ENCODE results near the gene QRFP. TPM values are rescaled to one million over a fixed set of nuclear protein-coding genes. Genes with fewer than 3 reads are reported as not detected.

Gene QRFP
- total and polyA plus RNA-seq, 4 donors: 0.05 TPM; not detected in 3

DNA sequence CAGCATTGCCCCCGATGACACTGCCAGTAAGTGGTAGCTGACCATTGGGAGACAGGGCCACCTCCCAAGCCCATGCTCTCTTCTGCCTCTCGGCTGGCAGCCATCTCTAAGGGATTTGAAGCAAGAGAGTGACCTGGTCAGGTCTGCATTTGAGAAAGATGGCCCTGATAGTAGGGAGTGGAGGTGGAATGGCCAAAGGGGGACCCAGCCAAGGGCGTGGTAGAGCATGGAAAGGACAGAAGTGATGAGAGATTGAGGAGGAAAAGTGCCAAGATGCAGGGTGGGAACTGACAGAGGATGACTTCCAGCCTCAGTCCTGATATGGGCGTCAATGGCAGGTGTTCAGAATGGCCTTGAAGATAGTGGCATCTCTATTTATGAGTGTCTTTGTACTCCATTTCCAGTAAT lies 52.6 kb downstream of the QRFP start:
- peaks cover 0 to 8% (median 5%) of the 10 kb centered on the region in 4 donors for H3K4me1 ChIP-seq (ENCODE audit: control insufficient read depth in 4 of 4, insufficient read depth in 4 of 4, low read length in 3 of 4)
- H3K9me3 ChIP-seq (ENCODE audit: control insufficient read depth in 4 of 4, low read length in 3 of 4): no peaks in the 10 kb centered on the region
- no peak overlapping the region for H3K4me3 ChIP-seq (ENCODE audit: low read depth in 1 of 3, low read length in 3 of 3)

DNA sequence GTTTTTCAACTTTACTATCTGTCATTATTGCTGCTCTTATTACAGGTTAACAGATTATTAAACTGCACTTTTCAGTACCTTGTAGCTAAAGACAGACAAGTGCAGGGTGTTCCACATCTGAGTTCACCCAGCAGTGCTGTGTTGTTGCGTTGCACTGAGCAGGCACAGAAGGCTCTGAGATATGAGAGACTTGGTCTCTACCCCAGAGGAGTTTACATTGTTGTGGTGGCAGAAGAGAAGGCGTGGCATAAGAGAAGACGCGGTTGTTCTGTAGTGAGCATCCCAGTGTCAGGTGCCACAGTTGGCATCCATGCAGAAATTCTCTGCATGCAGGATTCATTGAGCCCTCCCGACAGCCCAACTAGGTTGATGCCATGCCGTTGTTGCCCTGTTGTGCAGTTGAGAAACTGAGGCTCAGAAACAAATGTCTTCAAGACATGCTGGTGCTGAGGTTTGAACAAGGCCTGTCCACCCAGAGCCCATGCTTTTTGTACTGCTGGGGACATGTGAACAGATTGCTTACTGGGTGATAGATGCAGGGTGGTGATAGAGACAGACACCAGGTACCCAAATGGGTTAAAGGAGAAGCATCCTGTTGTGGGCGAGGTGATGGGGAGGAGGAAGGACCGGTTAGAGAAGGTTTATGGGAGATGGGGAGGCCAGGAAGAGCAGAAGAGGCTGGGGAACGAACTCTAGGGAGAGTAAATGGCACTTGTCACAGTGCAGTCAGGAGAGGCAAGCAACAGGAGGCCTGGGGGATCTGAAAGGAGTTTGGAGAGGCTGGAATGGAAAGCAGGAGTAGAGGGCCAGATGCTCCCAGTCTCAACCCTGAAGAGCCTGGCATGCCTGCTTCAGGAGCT lies 53.3 kb downstream of the QRFP start:
- H3K4me3 ChIP-seq (ENCODE audit: low read depth in 1 of 3, low read length in 3 of 3): no peak overlapping the region
- no peaks in the 10 kb centered on the region for H3K9me3 ChIP-seq (ENCODE audit: control insufficient read depth in 4 of 4, low read length in 3 of 4)
- TF ChIP-seq HNF4G (IDR thresholded peaks at IDR 0.05): no peak
- no peak for TF ChIP-seq RAD21 (IDR thresholded peaks at IDR 0.05)
- TF ChIP-seq YY1 (IDR thresholded peaks at IDR 0.05): no peak
- no peak for TF ChIP-seq RXRA (IDR thresholded peaks at IDR 0.05)
- TF ChIP-seq, protein P1, sequence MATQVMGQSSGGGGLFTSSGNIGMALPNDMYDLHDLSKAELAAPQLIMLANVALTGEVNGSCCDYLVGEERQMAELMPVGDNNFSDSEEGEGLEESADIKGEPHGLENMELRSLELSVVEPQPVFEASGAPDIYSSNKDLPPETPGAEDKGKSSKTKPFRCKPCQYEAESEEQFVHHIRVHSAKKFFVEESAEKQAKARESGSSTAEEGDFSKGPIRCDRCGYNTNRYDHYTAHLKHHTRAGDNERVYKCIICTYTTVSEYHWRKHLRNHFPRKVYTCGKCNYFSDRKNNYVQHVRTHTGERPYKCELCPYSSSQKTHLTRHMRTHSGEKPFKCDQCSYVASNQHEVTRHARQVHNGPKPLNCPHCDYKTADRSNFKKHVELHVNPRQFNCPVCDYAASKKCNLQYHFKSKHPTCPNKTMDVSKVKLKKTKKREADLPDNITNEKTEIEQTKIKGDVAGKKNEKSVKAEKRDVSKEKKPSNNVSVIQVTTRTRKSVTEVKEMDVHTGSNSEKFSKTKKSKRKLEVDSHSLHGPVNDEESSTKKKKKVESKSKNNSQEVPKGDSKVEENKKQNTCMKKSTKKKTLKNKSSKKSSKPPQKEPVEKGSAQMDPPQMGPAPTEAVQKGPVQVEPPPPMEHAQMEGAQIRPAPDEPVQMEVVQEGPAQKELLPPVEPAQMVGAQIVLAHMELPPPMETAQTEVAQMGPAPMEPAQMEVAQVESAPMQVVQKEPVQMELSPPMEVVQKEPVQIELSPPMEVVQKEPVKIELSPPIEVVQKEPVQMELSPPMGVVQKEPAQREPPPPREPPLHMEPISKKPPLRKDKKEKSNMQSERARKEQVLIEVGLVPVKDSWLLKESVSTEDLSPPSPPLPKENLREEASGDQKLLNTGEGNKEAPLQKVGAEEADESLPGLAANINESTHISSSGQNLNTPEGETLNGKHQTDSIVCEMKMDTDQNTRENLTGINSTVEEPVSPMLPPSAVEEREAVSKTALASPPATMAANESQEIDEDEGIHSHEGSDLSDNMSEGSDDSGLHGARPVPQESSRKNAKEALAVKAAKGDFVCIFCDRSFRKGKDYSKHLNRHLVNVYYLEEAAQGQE (IDR thresholded peaks at IDR 0.05): no peak
- TF ChIP-seq NR2F2 (IDR thresholded peaks at IDR 0.05): no peak
- TF ChIP-seq FOXA2 (IDR thresholded peaks at IDR 0.05): no peak
- H3K4me1 ChIP-seq (ENCODE audit: control insufficient read depth in 4 of 4, insufficient read depth in 4 of 4, low read length in 3 of 4): peaks cover 0 to 8% (median 5%) of the 10 kb centered on the region in 4 donors
- H3K9ac ChIP-seq (ENCODE audit: low read depth in 1 of 2, low read length in 2 of 2): no peak overlapping the region
- WGBS: 88% methylated on average over 9 of the region's 9 CpGs
- DNase-seq (ENCODE audit: low spot score): no peak
- H3K27ac ChIP-seq (ENCODE audit: low read depth in 1 of 2, low read length in 2 of 2): no peak overlapping the region
- no peaks in the 10 kb centered on the region for H3K27me3 ChIP-seq (ENCODE audit: control insufficient read depth in 4 of 4, insufficient read depth in 4 of 4, low read length in 3 of 4)
- H3K36me3 ChIP-seq (ENCODE audit: control insufficient read depth in 4 of 4, insufficient read depth in 3 of 4, low read depth in 1 of 4, low read length in 3 of 4): peaks cover 0 to 1% (median 0%) of the 10 kb centered on the region in 4 donors

More for the DNA sequence above, 52.6 kb downstream of the QRFP start:
- TF ChIP-seq, protein P1 (IDR thresholded peaks at IDR 0.05): no peak
- TF ChIP-seq EGR1 (IDR thresholded peaks at IDR 0.05; ENCODE audit: low read depth in 2 of 2) (no peak), TAF1 (conservative IDR thresholded peaks at IDR 0.05) (no peak), YY1 (IDR thresholded peaks at IDR 0.05) (no peak), NR2F2 (IDR thresholded peaks at IDR 0.05) (no peak), HNF4G (IDR thresholded peaks at IDR 0.05) (no peak), RXRA (IDR thresholded peaks at IDR 0.05) (no peak), RAD21 (IDR thresholded peaks at IDR 0.05) (no peak)
- TF ChIP-seq, protein P2, sequence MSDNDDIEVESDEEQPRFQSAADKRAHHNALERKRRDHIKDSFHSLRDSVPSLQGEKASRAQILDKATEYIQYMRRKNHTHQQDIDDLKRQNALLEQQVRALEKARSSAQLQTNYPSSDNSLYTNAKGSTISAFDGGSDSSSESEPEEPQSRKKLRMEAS (IDR thresholded peaks at IDR 0.05): no peak
- TF ChIP-seq, protein P3, sequence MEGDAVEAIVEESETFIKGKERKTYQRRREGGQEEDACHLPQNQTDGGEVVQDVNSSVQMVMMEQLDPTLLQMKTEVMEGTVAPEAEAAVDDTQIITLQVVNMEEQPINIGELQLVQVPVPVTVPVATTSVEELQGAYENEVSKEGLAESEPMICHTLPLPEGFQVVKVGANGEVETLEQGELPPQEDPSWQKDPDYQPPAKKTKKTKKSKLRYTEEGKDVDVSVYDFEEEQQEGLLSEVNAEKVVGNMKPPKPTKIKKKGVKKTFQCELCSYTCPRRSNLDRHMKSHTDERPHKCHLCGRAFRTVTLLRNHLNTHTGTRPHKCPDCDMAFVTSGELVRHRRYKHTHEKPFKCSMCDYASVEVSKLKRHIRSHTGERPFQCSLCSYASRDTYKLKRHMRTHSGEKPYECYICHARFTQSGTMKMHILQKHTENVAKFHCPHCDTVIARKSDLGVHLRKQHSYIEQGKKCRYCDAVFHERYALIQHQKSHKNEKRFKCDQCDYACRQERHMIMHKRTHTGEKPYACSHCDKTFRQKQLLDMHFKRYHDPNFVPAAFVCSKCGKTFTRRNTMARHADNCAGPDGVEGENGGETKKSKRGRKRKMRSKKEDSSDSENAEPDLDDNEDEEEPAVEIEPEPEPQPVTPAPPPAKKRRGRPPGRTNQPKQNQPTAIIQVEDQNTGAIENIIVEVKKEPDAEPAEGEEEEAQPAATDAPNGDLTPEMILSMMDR (IDR thresholded peaks at IDR 0.05; ENCODE audit: low read depth, low read length, missing input control): no peak
- TF ChIP-seq, protein P4, sequence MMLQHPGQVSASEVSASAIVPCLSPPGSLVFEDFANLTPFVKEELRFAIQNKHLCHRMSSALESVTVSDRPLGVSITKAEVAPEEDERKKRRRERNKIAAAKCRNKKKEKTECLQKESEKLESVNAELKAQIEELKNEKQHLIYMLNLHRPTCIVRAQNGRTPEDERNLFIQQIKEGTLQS (IDR thresholded peaks at IDR 0.05): no peak
- peaks cover 0 to 1% (median 0%) of the 10 kb centered on the region in 4 donors for H3K36me3 ChIP-seq (ENCODE audit: control insufficient read depth in 4 of 4, insufficient read depth in 3 of 4, low read depth in 1 of 4, low read length in 3 of 4)
- WGBS: 91% methylated on average over 4 of the region's 4 CpGs
- H3K9ac ChIP-seq (ENCODE audit: low read depth in 1 of 2, low read length in 2 of 2): no peak overlapping the region
- H3K27ac ChIP-seq (ENCODE audit: low read depth in 1 of 2, low read length in 2 of 2): no peak overlapping the region
- no peak for DNase-seq (ENCODE audit: low spot score)
- no peaks in the 10 kb centered on the region for H3K27me3 ChIP-seq (ENCODE audit: control insufficient read depth in 4 of 4, insufficient read depth in 4 of 4, low read length in 3 of 4)

Measured in liver (tissue), 9 donors.